Fibroblast of mammary gland (primary cell): ENCODE data around the gene CDC25A.

ENCODE experiments used
- DNase-seq: peaks from one replicate; pipeline ENCODE4 v3.0.0-alpha.2; 2010; ENCODE audit warnings: low read depth
- H3K4me3 ChIP-seq: 2 replicates; pipeline ENCODE4 v1.5.1; 2011; ENCODE audit warnings: low read depth, mild to moderate bottlenecking, low read length, moderate library complexity; ENCODE audit not compliant: control insufficient read depth
- CTCF ChIP-seq: conservative IDR thresholded peaks from 2 replicates; pipeline ENCODE4 v1.5.1; 2011; ENCODE audit warnings: low read depth, low read length, inconsistent platforms; ENCODE audit not compliant: control insufficient read depth, insufficient read depth

The CDC25A gene

GRCh38 chr3:48128774-48129173, 59.4 kb downstream of the CDC25A start:
- no peak overlapping the region for H3K4me3 ChIP-seq
- DNase-seq = no peak
- no peak for TF ChIP-seq CTCF

GRCh38 chr3:48125886-48126622, 62.2 kb downstream of the CDC25A start:
- H3K4me3 ChIP-seq = no peak overlapping the region
- no peak for DNase-seq
- no peak for TF ChIP-seq CTCF

GRCh38 chr3:48125013-48125705, 63.1 kb downstream of the CDC25A start:
- H3K4me3 ChIP-seq = no peak overlapping the region
- no peak for TF ChIP-seq CTCF
- peak; percentile 73 for DNase-seq

- DNase-seq = no peak
- H3K4me3 ChIP-seq = no peak overlapping the region
- TF ChIP-seq CTCF = no peak
These were observed 64.9 kb downstream of the CDC25A start for GRCh38 chr3:48123346-48123745.

GRCh38 chr3:48122504-48122903, 65.7 kb downstream of the CDC25A start:
- DNase-seq = no peak
- no peak overlapping the region for H3K4me3 ChIP-seq
- TF ChIP-seq CTCF = no peak

GRCh38 chr3:48120223-48120622, 68.0 kb downstream of the CDC25A start:
- no peak overlapping the region for H3K4me3 ChIP-seq
- DNase-seq = no peak
- TF ChIP-seq CTCF = no peak
